CD4-positive, alpha-beta T cell (primary cell): ENCODE measurements around the gene AIFM1. TPM values are rescaled to one million over a fixed set of nuclear protein-coding genes. Genes with fewer than 3 reads are reported as not detected.

Experiments used
- ATAC-seq: fragments of 200-7000 bp; cut with Tn5 transposase; one replicate; pipeline ENCODE4 v1.10.0; 2022; ENCODE audit warnings: mild to moderate bottlenecking; ENCODE audit not compliant: poor library complexity
- CTCF ChIA-PET: fragments of 350-600 bp; sonication (Branson Sonifier 250); formaldehyde crosslinking; loops from one replicate; lab custom pipeline; 2021; ENCODE audit warnings: antibody characterized with exemption, inconsistent platforms; lab: Charles Lee
- POLR2A ChIA-PET: fragments of 350-600 bp; sonication (Branson Sonifier 250); formaldehyde crosslinking; loops from one replicate; lab custom pipeline; 2021; ENCODE audit warnings: antibody characterized with exemption, inconsistent platforms; lab: Charles Lee
- DNase-seq, 14 experiments: peaks; one replicate each; pipeline ENCODE4 v3.0.0-alpha.2; 2013 to 2020; ENCODE audit warnings: mixed read lengths in 2 of 14
- H3K27ac ChIP-seq, 2 donors: one replicate each; pipeline versions ENCODE4 v1.5.1 to v1.7.0; 2013; ENCODE audit warnings: low read length in 2 of 2, low read depth in 1 of 2, mild to moderate bottlenecking in 1 of 2
- H3K27me3 ChIP-seq, 2 experiments: 1 replicate in 1 of 2; 2 replicates in 1 of 2; pipeline versions ENCODE4 v1.6.1 to v1.7.0; 2013; ENCODE audit warnings: low read length in 2 of 2, control low read depth in 1 of 2, mild to moderate bottlenecking in 1 of 2, moderate library complexity in 1 of 2; ENCODE audit not compliant: insufficient read depth in 2 of 2, control insufficient read depth in 1 of 2
- H3K36me3 ChIP-seq: one replicate; pipeline ENCODE4 v1.6.1; 2013; ENCODE audit warnings: low read length, control low read depth; ENCODE audit not compliant: insufficient read depth
- H3K4me1 ChIP-seq: one replicate; pipeline ENCODE4 v1.6.1; 2013; ENCODE audit warnings: low read length, control low read depth; ENCODE audit not compliant: insufficient read depth
- H3K4me3 ChIP-seq: one replicate; pipeline ENCODE4 v1.5.1; 2013; ENCODE audit warnings: mild to moderate bottlenecking, low read length, moderate library complexity
- H3K9me3 ChIP-seq, 2 experiments: 1 replicate in 1 of 2; 2 replicates in 1 of 2; pipeline versions ENCODE4 v1.6.1 to v1.7.0; 2013; ENCODE audit warnings: low read length in 2 of 2, mild to moderate bottlenecking in 2 of 2, control low read depth in 1 of 2, moderate library complexity in 1 of 2; ENCODE audit not compliant: control insufficient read depth in 1 of 2, insufficient read depth in 1 of 2
- H3K27ac Mint-ChIP-seq: one replicate; pipeline ENCODE4 v1.8.0; 2020; ENCODE audit warnings: mixed read lengths
- H3K27me3 Mint-ChIP-seq: one replicate; pipeline ENCODE4 v1.8.0; 2021; ENCODE audit warnings: mixed read lengths
- H3K36me3 Mint-ChIP-seq: one replicate; pipeline ENCODE4 v1.8.0; 2021; ENCODE audit warnings: low read depth, mixed read lengths
- H3K4me1 Mint-ChIP-seq: one replicate; pipeline ENCODE4 v1.8.0; 2021; ENCODE audit warnings: low read depth, mixed read lengths
- H3K4me3 Mint-ChIP-seq: one replicate; pipeline ENCODE4 v1.8.0; 2020; ENCODE audit warnings: mild to moderate bottlenecking, mixed read lengths
- H3K9me3 Mint-ChIP-seq: one replicate; pipeline ENCODE4 v1.8.0; 2020; ENCODE audit warnings: mixed read lengths
- CTCF ChIP-seq: fragments of 200-600 bp; IDR thresholded peaks from one replicate; pipeline ENCODE4 v1.8.0; 2022; ENCODE audit warnings: antibody characterized with exemption, mild to moderate bottlenecking
- intact Hi-C, 2 experiments: fragments of 100-400 bp; cut with DNase I in 1 of 2; cut with micrococcal nuclease in 1 of 2; formaldehyde crosslinking; loops; one replicate each; pipeline versions ENCODE4 v1.15.1 to v1.9.0; 2023 to 2025; cut with DNase I, micrococcal nuclease
- total RNA-seq, 174 experiments: library from RNA in 2 of 174; stranded (reverse) in 2 of 174; gene quantifications; one replicate each; pipeline ENCODE4 v1.2.3 and lab custom pipeline; 2021 to 2026

AIFM1 gene
- total RNA-seq, 2 experiments from 2014 or later, result 6.1 to 6.4 TPM

DNA sequence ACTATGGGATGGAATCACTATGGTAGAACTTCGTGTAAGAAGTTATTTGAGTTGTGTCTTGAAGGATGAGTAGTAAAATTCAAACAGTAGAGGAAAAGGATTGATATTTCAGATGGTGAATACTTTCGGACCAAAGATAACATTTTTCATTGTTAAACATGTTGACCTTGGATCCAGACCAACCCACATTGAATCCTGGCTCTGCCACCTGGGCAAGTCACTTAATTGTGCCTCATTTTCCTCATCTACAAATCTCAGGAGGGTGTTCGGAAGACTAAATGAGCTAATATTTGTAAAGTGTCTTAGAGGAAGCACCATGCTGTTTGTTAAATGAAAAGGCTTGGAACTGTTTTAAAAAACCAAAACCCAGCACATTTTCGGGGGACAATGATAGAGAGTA is 1.4 kb upstream of the AIFM1 start:
- H3K4me1 Mint-ChIP-seq, result peaks cover 42% of the 10 kb centered on the region

GRCh38 chrX:130166503-130166777 is 799 bp upstream of the AIFM1 start:
- CTCF ChIA-PET, result no interaction called here

More for the DNA sequence above, 1.4 kb upstream of the AIFM1 start:
- Histone ChIP-seq H3K27me3 (no peaks in the 10 kb centered on the region), H3K9me3 (no peaks in the 10 kb centered on the region), H3K4me1 (peaks cover 29% of the 10 kb centered on the region), H3K27ac (no peak overlapping the region), H3K4me3 (no peak overlapping the region), H3K36me3 (no peaks in the 10 kb centered on the region)
- peak overlapping the region; percentile 84 for H3K27ac Mint-ChIP-seq
- CTCF ChIA-PET, result no interaction called here
- H3K4me3 Mint-ChIP-seq, result peak overlapping the region; percentile 92
- no peak for DNase-seq
- H3K27me3 Mint-ChIP-seq, result no peaks in the 10 kb centered on the region
- H3K9me3 Mint-ChIP-seq, result no peaks in the 10 kb centered on the region
- TF ChIP-seq CTCF, result no peak
- POLR2A ChIA-PET, result no interaction called here
- peaks cover 12% of the 10 kb centered on the region for H3K36me3 Mint-ChIP-seq
- no peak for ATAC-seq
- intact Hi-C loops, result no loop called here

DNA sequence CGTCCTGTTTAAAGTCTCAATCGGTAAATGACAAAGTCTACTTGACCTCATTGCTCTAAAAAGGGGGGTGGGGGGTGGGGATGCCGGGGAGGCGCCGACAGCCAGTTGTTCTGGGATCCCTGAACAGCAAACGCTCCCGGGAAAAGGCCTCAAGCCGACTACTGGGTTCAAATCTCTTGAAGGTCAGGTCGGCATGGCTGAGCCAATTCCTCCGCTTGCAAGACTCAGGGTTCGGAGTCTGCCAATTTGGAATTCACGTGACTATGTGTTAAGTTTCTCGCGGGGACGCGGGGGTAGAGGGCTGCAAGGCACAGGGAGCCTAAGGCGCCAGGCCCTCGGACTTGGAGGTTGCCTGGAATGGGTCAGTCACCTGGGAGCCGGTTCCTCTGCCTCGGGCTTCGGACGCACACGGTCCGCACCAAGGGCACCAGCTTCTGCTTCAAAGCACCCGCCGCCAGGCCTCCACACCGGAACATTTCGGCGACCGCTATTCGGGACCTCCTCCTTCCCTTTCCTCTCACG is 399 bp downstream of the AIFM1 start:
- Histone ChIP-seq H3K4me1 (peaks cover 19% of the 10 kb centered on the region), H3K36me3 (no peaks in the 10 kb centered on the region), H3K27ac (peak overlapping the region; percentile 44 to 56), H3K27me3 (no peaks in the 10 kb centered on the region), H3K4me3 (peak overlapping the region; percentile 83), H3K9me3 (no peaks in the 10 kb centered on the region)
- Mint-ChIP-seq H3K27me3 (no peaks in the 10 kb centered on the region), H3K27ac (peak overlapping the region; percentile 84), H3K4me3 (peak overlapping the region; percentile 92), H3K36me3 (peaks cover 9% of the 10 kb centered on the region), H3K4me1 (peaks cover 36% of the 10 kb centered on the region), H3K9me3 (no peaks in the 10 kb centered on the region)
- no peak for TF ChIP-seq CTCF
- intact Hi-C loops, result no loop called here
- ChIA-PET POLR2A (interaction anchor here (0.6 to 1.3 kb wide), 8 partner anchors 11 to 204 kb away, joined by 3 to 5 read pairs (median 4); no protein-coding TSS in a partner anchor), CTCF (interaction anchor here (0.8 to 1.5 kb wide), 2 partner anchors 30 to 44 kb away, joined by 3 read pairs; no protein-coding TSS in a partner anchor)
- ATAC-seq, result peak; percentile 30
- peak in 1 of 14 experiments; percentile 23 for DNase-seq

More at GRCh38 chrX:130166503-130166777, 799 bp upstream of the AIFM1 start:
- no peak for TF ChIP-seq CTCF
- no peaks in the 10 kb centered on the region for H3K27me3 Mint-ChIP-seq
- no peaks in the 10 kb centered on the region for H3K9me3 ChIP-seq
- H3K27me3 ChIP-seq, result no peaks in the 10 kb centered on the region
- ATAC-seq, result no peak
- peaks cover 8% of the 10 kb centered on the region for H3K36me3 Mint-ChIP-seq
- no peak for DNase-seq
- H3K27ac ChIP-seq, result peak overlapping the region; percentile 56 to 72
- H3K4me3 ChIP-seq, result peak overlapping the region; percentile 83
- POLR2A ChIA-PET, result no interaction called here
- no peaks in the 10 kb centered on the region for H3K9me3 Mint-ChIP-seq
- peaks cover 29% of the 10 kb centered on the region for H3K4me1 ChIP-seq
- no peaks in the 10 kb centered on the region for H3K36me3 ChIP-seq
- H3K4me3 Mint-ChIP-seq, result peak overlapping the region; percentile 92
- intact Hi-C loops, result no loop called here
- H3K4me1 Mint-ChIP-seq, result peaks cover 45% of the 10 kb centered on the region
- peak overlapping the region; percentile 84 for H3K27ac Mint-ChIP-seq
